Measurements from ENCODE around the gene RNF220. TPM values are rescaled to one million over a fixed set of nuclear protein-coding genes. Genes with fewer than 3 reads are reported as not detected.

The RNF220 gene
- total and polyA plus RNA-seq, 2 of the 13 experiments (the other 11 are each of a cell fraction or from before 2014, with no cell fraction given): 48.2 to 72.1 TPM

GRCh38 chr1:44447051-44447810 lies 42.2 kb downstream of the RNF220 start:
- H3K27ac ChIP-seq (ENCODE audit: extremely low read length, insufficient read depth, low read length): no peak overlapping the region
- H4K20me1 ChIP-seq (ENCODE audit: insufficient read depth, low read length): no peaks in the 10 kb centered on the region
- no peak overlapping the region for H3K9ac ChIP-seq (ENCODE audit: insufficient read depth, low read depth, low read length)
- H3K4me2 ChIP-seq (ENCODE audit: low read depth, low read length): no peak overlapping the region
- no TSS peak for BruUV-seq (replicated peaks)
- intact Hi-C loops (cut with micrococcal nuclease; ENCODE audit: unreplicated experiment): no loop called here
- H3K4me3 ChIP-seq (replicated peaks in 1 of 3; ENCODE audit: insufficient read depth in 1 of 3, low read depth in 2 of 3, low read length in 3 of 3): no peak overlapping the region
- 81% methylated on average over 6 of the region's 6 CpGs for WGBS (ENCODE audit: low lambda C conversion rate)
- H2AFZ ChIP-seq (ENCODE audit: low read length): no peak overlapping the region
- no peaks in the 10 kb centered on the region; a peak in 1 of 5 replicates for H3K27me3 ChIP-seq (ENCODE audit: control insufficient read depth in 1 of 2, insufficient read depth in 2 of 2, low read length in 2 of 2)
- no peaks in the 10 kb centered on the region for H3K4me1 ChIP-seq (ENCODE audit: insufficient read depth, low read length)
- H3K9me3 ChIP-seq (ENCODE audit: low read length): no peaks in the 10 kb centered on the region
- POLR2A ChIA-PET: no interaction called here
- H3K36me3 ChIP-seq (replicated peaks in 1 of 2; ENCODE audit: control insufficient read depth in 1 of 2, insufficient read depth in 2 of 2, low read length in 2 of 2): peaks cover 0 to 3% of the 10 kb centered on the region in 2 experiments; a peak in 1 of 5 replicates
- DNase-seq (ENCODE audit: low spot score) (no peak), FAIRE-seq (no peak), ATAC-seq (no peak)
- H3K79me2 ChIP-seq (ENCODE audit: insufficient read depth, low read length): no peaks in the 10 kb centered on the region
- CTCF ChIA-PET (ENCODE audit: low intra/inter-chr PET ratio, low total read pairs): no interaction called here
- in situ Hi-C loops (cut with HindIII; ENCODE audit: extremely low pct_ligation_motif_present, low pct_unique_long_range_greater_than_20kb): no loop called here
- TF ChIP-seq NFAT5 (CRISPR knock-in tag; IDR thresholded peaks at IDR 0.05): no peak
- no peak for TF ChIP-seq SNRNP70 (IDR thresholded peaks at IDR 0.05; ENCODE audit: low read depth, low read length)
- TF ChIP-seq MLXIP (CRISPR knock-in tag; IDR thresholded peaks at IDR 0.05; ENCODE audit: borderline replicate concordance): no peak
- no peak for TF ChIP-seq ZNF350 (CRISPR knock-in tag; IDR thresholded peaks at IDR 0.05; ENCODE audit: borderline replicate concordance, low read depth)
- TF ChIP-seq ZBTB20 (CRISPR knock-in tag; IDR thresholded peaks at IDR 0.05; ENCODE audit: borderline replicate concordance, low read depth): no peak
- no peak for TF ChIP-seq SMAD9 (CRISPR knock-in tag; IDR thresholded peaks at IDR 0.05)
- no peak for TF ChIP-seq ZBTB10 (CRISPR knock-in tag; IDR thresholded peaks at IDR 0.05; ENCODE audit: borderline replicate concordance)
- no peak for TF ChIP-seq MZF1 (CRISPR knock-in tag; IDR thresholded peaks at IDR 0.05; ENCODE audit: borderline replicate concordance)
- no peak for TF ChIP-seq ZNF777 (CRISPR knock-in tag; IDR thresholded peaks at IDR 0.05)
- no peak for TF ChIP-seq DNMT3B (CRISPR knock-in tag; conservative IDR thresholded peaks at IDR 0.05)
- no peak for TF ChIP-seq ZEB1 (IDR thresholded peaks at IDR 0.05; ENCODE audit: insufficient replicate concordance, low read depth)
- no peak for TF ChIP-seq ZNF678 (CRISPR knock-in tag; IDR thresholded peaks at IDR 0.05)
- no peak for TF ChIP-seq ZNF577 (CRISPR knock-in tag; IDR thresholded peaks at IDR 0.05; ENCODE audit: borderline replicate concordance, low read depth)
